MM.1S (cell line): ENCODE results near the gene PIGP.

Experiments
- DNase-seq: peaks from one replicate; pipeline ENCODE4 v3.0.0-alpha.2; 2015
- H2AFZ ChIP-seq: fragments of 300-600 bp; sonication (generic); 2 replicates; pipeline ENCODE4 v1.6.0; 2016; ENCODE audit warnings: antibody characterized with exemption, low read length
- H3F3A ChIP-seq: fragments of 300-600 bp; sonication (generic); 2 replicates; pipeline ENCODE4 v1.6.1; 2016; ENCODE audit warnings: mild to moderate bottlenecking, antibody characterized with exemption, low read length, moderate library complexity, mixed read lengths; ENCODE audit not compliant: insufficient read depth
- H3K27ac ChIP-seq: fragments of 300-600 bp; sonication (generic); 2 replicates; pipeline ENCODE4 v1.5.1; 2016; ENCODE audit warnings: mild to moderate bottlenecking, low read length
- H3K27me3 ChIP-seq: fragments of 300-600 bp; sonication (generic); replicated peaks from 2 replicates; pipeline ENCODE4 v1.6.0; 2016; ENCODE audit warnings: low read length; ENCODE audit not compliant: insufficient read depth
- H3K36me3 ChIP-seq: fragments of 300-600 bp; sonication (generic); replicated peaks from 2 replicates; pipeline ENCODE4 v1.6.1; 2016; ENCODE audit warnings: mild to moderate bottlenecking, low read length, mixed read lengths; ENCODE audit not compliant: insufficient read depth
- H3K4me1 ChIP-seq: fragments of 300-600 bp; sonication (generic); 2 replicates; pipeline ENCODE4 v1.6.1; 2016; ENCODE audit warnings: low read length, mixed read lengths
- H3K4me2 ChIP-seq: fragments of 300-600 bp; sonication (generic); 2 replicates; pipeline ENCODE4 v1.6.0; 2016; ENCODE audit warnings: low read depth, low read length
- H3K4me3 ChIP-seq: fragments of 300-600 bp; sonication (generic); 2 replicates; pipeline ENCODE4 v1.5.1; 2016; ENCODE audit warnings: low read length, mixed read lengths
- H3K79me2 ChIP-seq: fragments of 300-600 bp; sonication (generic); 2 replicates; pipeline ENCODE4 v1.6.1; 2016; ENCODE audit warnings: mixed run types, low read length, mixed read lengths
- H3K9ac ChIP-seq: fragments of 300-600 bp; sonication (generic); 2 replicates; pipeline ENCODE4 v1.6.1; 2016; ENCODE audit warnings: low read length, mixed read lengths
- H3K9me2 ChIP-seq: fragments of 300-600 bp; sonication (generic); replicated peaks from 2 replicates; pipeline ENCODE4 v1.6.1; 2016; ENCODE audit warnings: mild to moderate bottlenecking, low read length, mixed read lengths; ENCODE audit not compliant: insufficient read depth
- H3K9me3 ChIP-seq: fragments of 300-600 bp; sonication (generic); replicated peaks from 2 replicates; pipeline ENCODE4 v1.6.1; 2016; ENCODE audit warnings: mild to moderate bottlenecking, low read length, mixed read lengths; ENCODE audit not compliant: insufficient read depth
- H4K20me1 ChIP-seq: fragments of 300-600 bp; sonication (generic); 2 replicates; pipeline ENCODE4 v1.6.1; 2016; ENCODE audit warnings: mild to moderate bottlenecking, low read length, moderate library complexity, mixed read lengths; ENCODE audit not compliant: insufficient read depth
- CTCF ChIP-seq: fragments of 300-600 bp; sonication (generic); IDR thresholded peaks from 2 replicates; pipeline ENCODE4 v1.5.1; 2016; ENCODE audit warnings: antibody characterized with exemption, low read length, mixed read lengths
- EZH2 ChIP-seq: fragments of 300-600 bp; sonication (generic); optimal IDR thresholded peaks from 2 replicates; pipeline ENCODE3; 2017; ENCODE audit warnings: low read depth, mild to moderate bottlenecking, antibody characterized with exemption, low read length, mixed read lengths
- EZH2phosphoT487 ChIP-seq: fragments of 300-600 bp; sonication (generic); IDR thresholded peaks from 2 replicates; pipeline ENCODE4 v1.6.1; 2018; ENCODE audit warnings: antibody characterized with exemption, low read length

Gene PIGP

GRCh38 chr21:37060296-37060695 lies 12.6 kb downstream of the PIGP start:
- Histone ChIP-seq H2AFZ (no peak overlapping the region), H3F3A (no peaks in the 10 kb centered on the region), H3K9me2 (no peaks in the 10 kb centered on the region), H3K9me3 (no peaks in the 10 kb centered on the region), H3K27me3 (no peaks in the 10 kb centered on the region), H3K79me2 (no peaks in the 10 kb centered on the region), H3K27ac (no peak overlapping the region), H3K4me2 (no peak overlapping the region), H3K36me3 (no peaks in the 10 kb centered on the region), H4K20me1 (no peaks in the 10 kb centered on the region), H3K4me3 (no peak overlapping the region), H3K9ac (no peak overlapping the region), H3K4me1 (no peaks in the 10 kb centered on the region)
- TF ChIP-seq EZH2phosphoT487 (no peak), EZH2 (no peak), CTCF (no peak)
- DNase-seq, result no peak

GRCh38 chr21:37059181-37059580 lies 13.7 kb downstream of the PIGP start:
- no peaks in the 10 kb centered on the region for H3K9me3 ChIP-seq
- TF ChIP-seq CTCF (no peak), EZH2 (no peak), EZH2phosphoT487 (no peak)
- no peak overlapping the region for H3K4me3 ChIP-seq
- H2AFZ ChIP-seq, result no peak overlapping the region
- H3K9ac ChIP-seq, result no peak overlapping the region
- no peak overlapping the region for H3K4me2 ChIP-seq
- no peaks in the 10 kb centered on the region for H3K9me2 ChIP-seq
- no peaks in the 10 kb centered on the region for H3K4me1 ChIP-seq
- H3K27me3 ChIP-seq, result no peaks in the 10 kb centered on the region
- DNase-seq, result no peak
- no peaks in the 10 kb centered on the region for H4K20me1 ChIP-seq
- H3K79me2 ChIP-seq, result no peaks in the 10 kb centered on the region
- H3K36me3 ChIP-seq, result no peaks in the 10 kb centered on the region
- no peak overlapping the region for H3K27ac ChIP-seq
- H3F3A ChIP-seq, result no peaks in the 10 kb centered on the region

GRCh38 chr21:37058261-37058660 lies 14.6 kb downstream of the PIGP start:
- Histone ChIP-seq H3F3A (no peaks in the 10 kb centered on the region), H3K27ac (no peak overlapping the region), H3K9me2 (no peaks in the 10 kb centered on the region), H3K79me2 (no peaks in the 10 kb centered on the region), H3K36me3 (no peaks in the 10 kb centered on the region), H3K4me1 (no peaks in the 10 kb centered on the region), H4K20me1 (no peaks in the 10 kb centered on the region), H3K4me3 (no peak overlapping the region), H2AFZ (no peak overlapping the region), H3K9me3 (no peaks in the 10 kb centered on the region), H3K9ac (no peak overlapping the region), H3K4me2 (no peak overlapping the region), H3K27me3 (no peaks in the 10 kb centered on the region)
- no peak for DNase-seq
- no peak for TF ChIP-seq EZH2phosphoT487
- TF ChIP-seq CTCF, result no peak
- no peak for TF ChIP-seq EZH2

DNA sequence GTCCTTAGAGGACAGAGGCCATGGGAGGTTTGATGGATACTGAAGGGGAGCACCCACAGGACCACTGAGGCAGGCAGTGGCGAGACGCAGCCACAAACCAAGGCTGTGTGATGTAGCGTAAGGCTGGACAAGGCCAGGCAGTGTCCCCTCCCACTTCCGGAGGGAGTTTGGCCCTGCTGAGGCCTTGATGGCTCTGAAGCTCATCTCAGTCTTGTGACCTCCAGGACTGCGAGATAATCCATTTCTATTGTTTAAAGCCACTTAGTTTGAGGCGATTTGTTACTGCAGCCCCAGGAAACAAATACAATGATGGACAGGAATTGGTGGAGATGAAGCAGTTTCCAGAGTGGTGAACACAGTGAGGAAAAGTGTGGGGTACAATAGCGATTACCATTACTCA lies 15.3 kb downstream of the PIGP start:
- no peaks in the 10 kb centered on the region for H3K9me2 ChIP-seq
- H3K27me3 ChIP-seq, result no peaks in the 10 kb centered on the region
- no peaks in the 10 kb centered on the region for H3K4me1 ChIP-seq
- H3F3A ChIP-seq, result no peaks in the 10 kb centered on the region
- H2AFZ ChIP-seq, result no peak overlapping the region
- no peaks in the 10 kb centered on the region for H3K79me2 ChIP-seq
- no peak overlapping the region for H3K27ac ChIP-seq
- H3K36me3 ChIP-seq, result no peaks in the 10 kb centered on the region
- DNase-seq, result no peak
- H3K4me2 ChIP-seq, result no peak overlapping the region
- H3K9ac ChIP-seq, result no peak overlapping the region
- H3K9me3 ChIP-seq, result no peaks in the 10 kb centered on the region
- H3K4me3 ChIP-seq, result no peak overlapping the region
- no peaks in the 10 kb centered on the region for H4K20me1 ChIP-seq
- TF ChIP-seq EZH2phosphoT487, result no peak
- no peak for TF ChIP-seq EZH2
- TF ChIP-seq CTCF, result no peak
